DND-41 (cell line): Measurements from ENCODE around the gene GSTK1.

Experiments used
- EZH2 ChIP-seq: IDR thresholded peaks from 3 replicates; pipeline ENCODE4 v1.6.1; 2012; ENCODE audit warnings: borderline replicate concordance, low read depth, mild to moderate bottlenecking, moderate library complexity, low read length, inconsistent platforms; ENCODE audit not compliant: severe bottlenecking
- TF ChIP-seq, protein P1 (sequence below): IDR thresholded peaks from 2 replicates; pipeline ENCODE4 v1.5.1; 2012; ENCODE audit warnings: borderline replicate concordance, low read length, moderate library complexity, mild to moderate bottlenecking; ENCODE audit not compliant: poor library complexity, severe bottlenecking; ENCODE audit errors: extremely low read depth

DNA sequence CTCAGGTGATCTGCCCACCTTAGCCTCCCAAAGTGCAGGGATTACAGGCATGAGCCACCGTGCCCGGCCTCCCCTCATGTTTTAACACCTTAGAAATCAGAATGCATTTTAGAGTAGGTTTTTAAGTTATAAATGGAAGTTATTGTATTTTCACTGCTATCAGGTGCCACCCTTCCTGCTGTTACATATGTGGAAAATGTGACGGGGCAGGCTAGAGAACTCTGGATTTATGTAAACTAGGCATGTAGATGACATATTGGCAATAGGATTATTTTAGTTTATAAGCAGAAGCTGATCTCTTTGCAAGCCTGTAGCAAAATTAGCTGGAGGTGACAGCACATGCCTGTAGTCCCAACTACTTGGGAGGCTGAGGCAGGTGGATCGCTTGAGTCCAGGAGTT, 27.1 kb downstream of the GSTK1 start:
- TF ChIP-seq, protein P1, sequence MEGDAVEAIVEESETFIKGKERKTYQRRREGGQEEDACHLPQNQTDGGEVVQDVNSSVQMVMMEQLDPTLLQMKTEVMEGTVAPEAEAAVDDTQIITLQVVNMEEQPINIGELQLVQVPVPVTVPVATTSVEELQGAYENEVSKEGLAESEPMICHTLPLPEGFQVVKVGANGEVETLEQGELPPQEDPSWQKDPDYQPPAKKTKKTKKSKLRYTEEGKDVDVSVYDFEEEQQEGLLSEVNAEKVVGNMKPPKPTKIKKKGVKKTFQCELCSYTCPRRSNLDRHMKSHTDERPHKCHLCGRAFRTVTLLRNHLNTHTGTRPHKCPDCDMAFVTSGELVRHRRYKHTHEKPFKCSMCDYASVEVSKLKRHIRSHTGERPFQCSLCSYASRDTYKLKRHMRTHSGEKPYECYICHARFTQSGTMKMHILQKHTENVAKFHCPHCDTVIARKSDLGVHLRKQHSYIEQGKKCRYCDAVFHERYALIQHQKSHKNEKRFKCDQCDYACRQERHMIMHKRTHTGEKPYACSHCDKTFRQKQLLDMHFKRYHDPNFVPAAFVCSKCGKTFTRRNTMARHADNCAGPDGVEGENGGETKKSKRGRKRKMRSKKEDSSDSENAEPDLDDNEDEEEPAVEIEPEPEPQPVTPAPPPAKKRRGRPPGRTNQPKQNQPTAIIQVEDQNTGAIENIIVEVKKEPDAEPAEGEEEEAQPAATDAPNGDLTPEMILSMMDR = no peak
- TF ChIP-seq EZH2 = no peak
